Activated gamma-delta T cell treated with anti-CD3 and anti-CD28 coated beads, Interleukin-2, amount 50 U/mL, for 16 hours (primary cell): ENCODE results near the gene SLC2A9.

ENCODE experiments used
- DNase-seq: peaks from one replicate; pipeline ENCODE4 v3.0.0-alpha.2; 2020; ENCODE audit warnings: low read depth

The SLC2A9 gene

DNA sequence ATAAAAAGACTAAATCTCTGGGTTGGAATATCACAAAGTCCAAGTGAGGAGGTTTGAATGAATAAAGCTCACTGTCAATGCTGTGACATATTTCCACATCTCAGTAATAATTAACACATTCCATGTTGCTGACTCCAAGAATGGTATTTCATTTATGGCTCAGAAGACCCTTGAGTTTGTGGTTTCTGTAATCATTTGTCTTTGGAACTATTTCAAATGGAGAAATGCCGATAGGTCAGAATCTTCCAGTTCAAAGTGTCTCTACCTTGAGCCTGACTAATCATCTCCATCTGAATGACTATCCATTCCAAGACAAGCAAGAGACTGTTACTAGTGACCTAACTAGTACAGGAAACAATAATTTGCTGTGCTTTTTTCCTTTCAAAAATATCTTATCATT, 24.2 kb upstream of the SLC2A9 start:
- no peak for DNase-seq

DNA sequence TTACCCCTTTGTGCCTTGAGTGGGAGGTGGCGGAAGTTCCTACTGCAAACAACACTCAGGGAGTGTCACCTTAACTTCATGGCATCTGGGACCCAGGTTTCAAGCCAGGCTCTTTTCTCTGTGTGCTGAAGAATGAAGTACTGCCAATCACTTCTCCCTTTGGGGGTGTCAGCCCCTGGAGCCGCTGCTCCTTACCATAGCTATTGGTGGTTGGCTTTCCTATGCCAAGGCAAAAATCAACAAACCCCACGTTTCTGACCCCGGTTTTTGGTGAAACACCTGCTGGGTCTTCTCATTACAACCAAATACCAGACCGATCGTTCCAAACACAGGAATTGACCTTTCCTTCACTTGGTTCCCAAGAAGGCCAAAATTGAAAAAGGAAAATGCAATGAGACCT, 19.7 kb upstream of the SLC2A9 start:
- DNase-seq = no peak

DNA sequence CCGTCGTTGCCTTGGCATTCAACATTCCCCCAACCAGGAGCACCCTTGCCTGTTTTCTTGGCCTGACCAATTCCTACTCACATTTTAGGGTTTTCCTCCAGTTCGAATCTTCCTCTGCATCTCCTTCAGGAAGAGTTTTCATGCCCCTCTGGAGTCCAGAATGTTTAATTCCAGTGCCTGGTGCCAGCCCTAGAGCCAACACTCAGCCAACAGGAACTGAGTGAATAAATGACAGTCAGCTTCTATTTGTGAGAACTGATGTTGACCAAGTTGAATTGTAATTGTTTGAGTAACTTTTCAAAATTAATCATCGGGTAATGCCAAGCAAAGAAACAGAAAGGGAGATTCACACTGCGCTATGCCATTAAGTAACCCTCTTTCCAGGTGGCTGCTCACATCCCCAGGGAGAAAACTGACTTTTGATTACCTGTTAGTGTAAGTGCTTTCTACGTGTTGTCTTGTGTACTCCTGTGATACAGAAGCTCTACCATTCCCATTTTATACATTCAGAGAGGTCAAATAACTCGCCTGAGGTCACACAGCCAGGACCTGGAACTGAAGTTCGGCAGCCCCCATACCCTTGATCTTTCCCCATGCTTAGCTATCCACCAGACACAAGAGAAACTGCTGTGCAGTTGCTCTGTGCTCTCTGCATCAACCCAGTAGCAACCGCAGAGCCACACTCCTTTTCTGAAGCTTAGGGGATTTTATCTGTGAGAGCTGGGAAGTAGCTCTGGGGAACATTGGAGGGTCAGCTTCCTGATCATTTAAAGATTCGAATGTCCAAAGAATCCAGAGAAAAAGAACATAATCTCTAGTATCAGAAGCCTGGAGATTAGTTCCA, 19.0 kb upstream of the SLC2A9 start:
- DNase-seq = no peak

GRCh38 chr4:10036807-10037342, 15.6 kb upstream of the SLC2A9 start:
- no peak for DNase-seq

DNA sequence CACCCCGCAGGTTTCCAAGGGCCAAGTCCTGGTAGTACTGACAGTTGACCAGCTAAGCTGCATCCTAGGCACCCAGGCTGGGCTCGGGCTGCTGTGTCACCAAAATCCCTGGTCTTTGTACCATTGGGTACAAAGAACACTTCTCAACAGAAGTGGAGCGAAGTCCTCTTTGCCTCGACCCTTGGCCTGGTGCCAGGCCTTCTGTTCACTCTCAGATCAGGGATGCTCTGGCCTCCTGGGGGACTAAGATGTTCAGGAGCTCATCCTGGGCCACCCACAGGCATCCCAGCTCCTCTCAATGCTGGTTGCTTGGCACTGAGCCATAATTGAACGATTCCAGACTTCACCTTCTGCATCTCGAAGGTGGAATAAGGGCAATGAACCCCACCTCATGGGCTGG, 13.8 kb upstream of the SLC2A9 start:
- no peak for DNase-seq

DNA sequence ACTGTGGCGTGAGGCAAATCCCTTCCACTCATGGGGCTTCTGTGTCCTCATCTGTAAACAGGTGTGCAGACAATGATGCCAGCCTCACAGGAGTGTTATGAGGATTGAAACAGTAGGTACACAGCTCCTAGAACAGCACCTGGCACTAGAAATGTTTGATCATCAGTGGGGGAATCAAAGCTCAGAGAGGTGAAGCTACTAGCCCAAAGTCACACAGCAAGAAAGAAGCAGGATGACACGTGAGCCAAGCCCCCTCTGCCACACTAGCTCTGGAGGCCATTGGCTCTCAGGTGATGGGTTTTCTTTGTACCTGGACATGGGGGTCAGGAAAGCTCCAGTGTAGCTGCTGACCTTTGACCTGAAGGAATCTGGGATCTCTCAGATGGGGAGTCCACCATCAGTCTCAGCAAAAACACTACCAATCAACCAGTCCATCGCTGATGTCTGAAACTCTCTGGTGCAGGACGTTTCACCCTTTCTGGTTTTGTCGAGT, 13.4 kb upstream of the SLC2A9 start:
- no peak for DNase-seq

- DNase-seq = no peak
These were observed 12.8 kb upstream of the SLC2A9 start for GRCh38 chr4:10034136-10034535.

DNA sequence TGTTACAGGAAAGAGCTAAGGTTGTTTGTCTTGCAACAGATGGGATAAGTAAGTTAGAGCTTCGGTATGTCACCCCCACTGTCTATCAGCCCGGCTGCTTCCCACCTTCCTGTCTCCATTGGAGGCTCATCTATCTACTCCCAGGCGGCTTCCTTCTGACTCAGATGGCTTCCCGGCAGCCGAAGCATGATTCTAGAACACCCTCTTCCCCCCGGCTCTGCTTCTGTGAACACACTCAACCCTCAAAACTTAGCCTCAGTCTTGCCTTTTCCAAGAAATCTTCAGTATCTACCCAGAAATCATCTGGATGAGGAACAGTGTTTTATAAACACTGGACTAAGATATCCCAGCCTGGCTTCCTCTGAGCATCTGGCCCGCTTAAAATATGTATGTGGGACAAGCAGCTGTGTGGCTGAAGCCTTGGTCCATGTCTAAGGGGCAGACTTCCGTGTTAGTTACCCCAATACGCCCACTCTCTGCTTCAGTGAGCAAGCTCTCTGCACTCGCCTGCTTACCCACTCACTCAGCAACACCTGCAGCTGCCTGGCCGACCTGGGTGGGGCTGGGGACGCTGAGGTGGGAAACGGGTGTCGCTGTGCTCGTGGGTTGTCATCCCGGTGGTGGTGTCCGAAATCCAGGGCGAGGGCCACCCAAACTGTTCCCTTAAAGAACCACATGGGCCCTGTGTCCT, 12.0 kb upstream of the SLC2A9 start:
- no peak for DNase-seq

- no peak for DNase-seq
These were observed 11.3 kb upstream of the SLC2A9 start for GRCh38 chr4:10032625-10033024.

GRCh38 chr4:10031668-10032590, 10.6 kb upstream of the SLC2A9 start:
- no peak for DNase-seq

GRCh38 chr4:10030972-10031667, 9.8 kb upstream of the SLC2A9 start:
- no peak for DNase-seq

DNA sequence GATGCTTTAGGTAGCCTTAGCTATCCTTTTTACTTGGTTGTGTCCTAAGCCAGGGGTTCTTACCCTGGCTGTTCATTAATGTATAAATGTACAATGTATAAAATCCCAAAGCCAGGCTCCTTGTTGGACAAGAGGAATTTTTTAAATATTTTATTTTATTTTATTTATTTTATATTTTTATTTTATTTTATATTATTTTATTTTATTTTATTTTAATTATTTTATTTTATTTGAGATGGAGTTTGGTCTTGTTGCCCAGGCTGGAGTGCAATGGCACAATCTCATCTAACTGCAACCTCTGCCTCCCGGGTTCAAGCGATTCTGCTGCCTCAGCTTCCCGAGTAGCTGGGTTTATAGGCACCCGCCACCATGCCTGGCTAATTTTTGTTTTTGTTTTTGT, 8.1 kb upstream of the SLC2A9 start:
- no peak for DNase-seq

- DNase-seq = no peak
These were observed 7.6 kb upstream of the SLC2A9 start for GRCh38 chr4:10028910-10029309.

DNA sequence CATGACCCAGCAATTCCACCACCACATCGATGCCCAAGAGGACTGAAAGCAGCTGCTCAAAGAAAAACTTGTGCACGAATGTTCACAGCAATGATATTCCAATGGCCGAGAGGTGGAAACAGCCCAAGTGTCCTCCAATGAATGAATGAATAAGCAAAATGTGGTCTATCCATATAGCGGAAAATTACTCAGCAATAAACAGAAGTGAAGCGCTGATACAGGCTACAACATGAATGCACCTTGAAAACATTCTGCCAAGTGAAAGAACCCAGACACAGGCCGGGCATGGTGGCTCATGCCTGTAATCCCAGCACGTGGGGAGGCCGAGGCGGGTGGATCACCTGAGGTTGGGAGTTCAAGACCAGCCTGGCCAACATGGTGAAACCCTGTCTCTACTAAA, 5.2 kb upstream of the SLC2A9 start:
- DNase-seq = no peak

DNA sequence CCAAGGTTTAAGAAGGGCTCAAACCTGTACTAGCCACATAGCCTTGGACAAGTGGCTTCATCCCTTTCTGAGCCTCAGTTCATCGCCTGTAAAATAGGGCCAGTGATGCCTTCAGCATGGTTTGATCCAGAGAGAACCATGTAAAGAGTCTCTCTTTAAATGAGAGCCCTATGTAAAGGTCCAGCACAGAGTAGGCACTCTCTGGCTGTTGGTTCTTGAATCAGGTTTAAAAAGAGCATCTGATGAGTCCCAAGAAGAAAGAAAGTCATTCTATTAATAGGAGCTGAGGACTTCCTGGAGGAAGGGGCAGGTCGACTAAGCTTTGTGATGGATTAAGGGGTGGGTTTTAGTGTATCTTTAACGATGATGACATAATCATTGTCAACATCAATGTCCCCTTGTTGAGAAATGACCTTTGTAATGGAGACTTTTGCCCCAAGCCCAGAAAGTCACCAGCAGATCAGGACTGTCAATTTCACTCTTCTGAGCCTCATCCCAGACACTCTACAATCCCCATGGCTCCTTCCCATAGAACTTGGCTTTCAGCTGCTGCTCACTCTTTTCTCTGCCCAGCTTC, 4.0 kb upstream of the SLC2A9 start:
- DNase-seq = no peak

GRCh38 chr4:10024303-10024702, 3.0 kb upstream of the SLC2A9 start:
- no peak for DNase-seq

- DNase-seq = no peak
These were observed 2.5 kb upstream of the SLC2A9 start for GRCh38 chr4:10023806-10024205.

GRCh38 chr4:10023050-10023419, 1.7 kb upstream of the SLC2A9 start:
- DNase-seq = no peak

GRCh38 chr4:10022346-10023049, 1.2 kb upstream of the SLC2A9 start:
- no peak for DNase-seq

GRCh38 chr4:10021653-10022023, 341 bp upstream of the SLC2A9 start:
- DNase-seq = no peak

DNA sequence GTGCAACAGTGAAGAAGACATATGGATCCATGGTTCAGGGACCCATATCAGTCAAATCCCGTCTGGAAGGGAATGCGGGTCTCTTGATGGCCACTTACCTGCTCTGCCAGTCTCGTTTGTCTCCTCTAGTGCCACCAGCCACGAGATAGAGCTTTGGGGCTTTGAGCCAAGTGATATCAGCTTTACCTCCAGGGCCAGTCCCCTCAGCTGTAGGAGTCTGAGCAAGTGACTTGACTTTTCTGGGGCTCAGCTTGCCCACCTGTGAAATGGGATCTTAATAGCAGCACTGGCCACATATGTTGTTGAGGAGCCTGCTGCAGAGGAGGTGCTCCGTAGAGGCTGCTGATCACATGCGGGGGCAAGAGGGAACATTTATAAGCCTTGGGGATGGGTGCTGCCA, 1.2 kb downstream of the SLC2A9 start:
- DNase-seq = no peak
